Prostate gland (tissue), 2 donors: ENCODE measurements around the gene NFAM1. TPM values are rescaled to one million over a fixed set of nuclear protein-coding genes. Genes with fewer than 3 reads are reported as not detected.

Source experiments
- DNase-seq: peaks from one replicate; pipeline ENCODE4 v3.0.0-alpha.2; 2019; ENCODE audit warnings: low spot score
- H3K27ac ChIP-seq, 2 donors: fragments of 200-600 bp; sonication (generic); 2 replicates each; pipeline ENCODE4 v1.5.1; 2017 to 2019
- H3K27me3 ChIP-seq: fragments of 200-600 bp; sonication (generic); replicated peaks from 2 replicates; pipeline ENCODE4 v1.5.1; 2019; ENCODE audit not compliant: insufficient read depth
- H3K36me3 ChIP-seq, 2 donors: fragments of 200-600 bp; sonication (generic); 1 replicate in 1 of 2; 2 replicates in 1 of 2; pipeline versions ENCODE4 v1.5.1 to v1.8.1; 2017 to 2019
- H3K4me1 ChIP-seq: fragments of 200-600 bp; sonication (generic); replicated peaks from 2 replicates; pipeline ENCODE4 v1.5.1; 2019
- H3K4me3 ChIP-seq, 2 donors: fragments of 200-600 bp; sonication (generic); 2 replicates each; pipeline ENCODE4 v1.5.1; 2017 to 2019
- H3K9me3 ChIP-seq: fragments of 200-600 bp; sonication (generic); 2 replicates; pipeline ENCODE4 v1.5.1; 2017
- POLR2A ChIP-seq: fragments of 450-650 bp; IDR thresholded peaks from one replicate; pipeline ENCODE4 v1.6.1; 2016; ENCODE audit warnings: antibody characterized with exemption, mild to moderate bottlenecking
- POLR2AphosphoS5 ChIP-seq: sonication (generic); formaldehyde crosslinking; IDR thresholded peaks from one replicate; pipeline ENCODE4 v1.6.1; 2017; ENCODE audit warnings: antibody characterized with exemption
- WGBS: methylation state at CpG from one replicate; pipeline ENCODE4 v1.1.5; 2018; 5-methylcytosine and 5-hydroxymethylcytosine counted together
- intact Hi-C: fragments of 100-400 bp; cut with DNase I; formaldehyde crosslinking; loops from one replicate; pipeline ENCODE4 v1.14.2; 2022
- total RNA-seq, 2 donors: library from RNA; depleted of rRNA; stranded (reverse); fragments of >200 nt; gene quantifications; one replicate each; pipeline ENCODE4 v1.1.0, GENCODE V29; 2016
- TF ChIP-seq, protein P1 (sequence below), 4 experiments: fragments of 200-600 bp in 2 of 4; fragments of 450-650 bp in 2 of 4; sonication (generic) in 2 of 4; IDR thresholded peaks; 1 replicate in 3 of 4; 2 replicates in 1 of 4; pipeline ENCODE4 v1.5.1; 2016 to 2019; ENCODE audit warnings: antibody characterized with exemption in 4 of 4, mild to moderate bottlenecking in 2 of 4, moderate library complexity in 2 of 4

Gene NFAM1
- total RNA-seq, 2 donors from 2014 or later, result 0.36 to 2.4 TPM

GRCh38 chr22:42446151-42446550 lies 13.9 kb upstream of the NFAM1 start:
- Histone ChIP-seq H3K4me3 (no peak overlapping the region), H3K27ac (no peak overlapping the region), H3K4me1 (peaks cover 6% of the 10 kb centered on the region), H3K9me3 (no peaks in the 10 kb centered on the region), H3K27me3 (no peaks in the 10 kb centered on the region), H3K36me3 (no peaks in the 10 kb centered on the region)
- TF ChIP-seq, protein P1, sequence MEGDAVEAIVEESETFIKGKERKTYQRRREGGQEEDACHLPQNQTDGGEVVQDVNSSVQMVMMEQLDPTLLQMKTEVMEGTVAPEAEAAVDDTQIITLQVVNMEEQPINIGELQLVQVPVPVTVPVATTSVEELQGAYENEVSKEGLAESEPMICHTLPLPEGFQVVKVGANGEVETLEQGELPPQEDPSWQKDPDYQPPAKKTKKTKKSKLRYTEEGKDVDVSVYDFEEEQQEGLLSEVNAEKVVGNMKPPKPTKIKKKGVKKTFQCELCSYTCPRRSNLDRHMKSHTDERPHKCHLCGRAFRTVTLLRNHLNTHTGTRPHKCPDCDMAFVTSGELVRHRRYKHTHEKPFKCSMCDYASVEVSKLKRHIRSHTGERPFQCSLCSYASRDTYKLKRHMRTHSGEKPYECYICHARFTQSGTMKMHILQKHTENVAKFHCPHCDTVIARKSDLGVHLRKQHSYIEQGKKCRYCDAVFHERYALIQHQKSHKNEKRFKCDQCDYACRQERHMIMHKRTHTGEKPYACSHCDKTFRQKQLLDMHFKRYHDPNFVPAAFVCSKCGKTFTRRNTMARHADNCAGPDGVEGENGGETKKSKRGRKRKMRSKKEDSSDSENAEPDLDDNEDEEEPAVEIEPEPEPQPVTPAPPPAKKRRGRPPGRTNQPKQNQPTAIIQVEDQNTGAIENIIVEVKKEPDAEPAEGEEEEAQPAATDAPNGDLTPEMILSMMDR (IDR thresholded peaks at IDR 0.05), result no peak
- no peak for TF ChIP-seq POLR2A
- no peak for TF ChIP-seq POLR2AphosphoS5
- DNase-seq, result no peak
- intact Hi-C loops, result no loop called here
- WGBS, result 88% methylated on average over 13 of the region's 13 CpGs

- H3K4me1 ChIP-seq, result peaks cover 6% of the 10 kb centered on the region
- DNase-seq, result peak; percentile 67
- intact Hi-C loops, result no loop called here
- peak overlapping the region; percentile 17 to 19 for H3K4me3 ChIP-seq
- 0% methylated on average over 26 of the region's 28 CpGs for WGBS
- no peaks in the 10 kb centered on the region for H3K36me3 ChIP-seq
- no peak for TF ChIP-seq POLR2A
- TF ChIP-seq, protein P1 (IDR thresholded peaks at IDR 0.05), result peak; percentile 35 to 61 (median 44)
- TF ChIP-seq POLR2AphosphoS5, result peak; percentile 70
- H3K27ac ChIP-seq, result peak overlapping the region; percentile 51 to 66
- H3K9me3 ChIP-seq, result no peaks in the 10 kb centered on the region
- no peaks in the 10 kb centered on the region for H3K27me3 ChIP-seq
Measured at GRCh38 chr22:42444077-42444904, 12.1 kb upstream of the NFAM1 start.

DNA sequence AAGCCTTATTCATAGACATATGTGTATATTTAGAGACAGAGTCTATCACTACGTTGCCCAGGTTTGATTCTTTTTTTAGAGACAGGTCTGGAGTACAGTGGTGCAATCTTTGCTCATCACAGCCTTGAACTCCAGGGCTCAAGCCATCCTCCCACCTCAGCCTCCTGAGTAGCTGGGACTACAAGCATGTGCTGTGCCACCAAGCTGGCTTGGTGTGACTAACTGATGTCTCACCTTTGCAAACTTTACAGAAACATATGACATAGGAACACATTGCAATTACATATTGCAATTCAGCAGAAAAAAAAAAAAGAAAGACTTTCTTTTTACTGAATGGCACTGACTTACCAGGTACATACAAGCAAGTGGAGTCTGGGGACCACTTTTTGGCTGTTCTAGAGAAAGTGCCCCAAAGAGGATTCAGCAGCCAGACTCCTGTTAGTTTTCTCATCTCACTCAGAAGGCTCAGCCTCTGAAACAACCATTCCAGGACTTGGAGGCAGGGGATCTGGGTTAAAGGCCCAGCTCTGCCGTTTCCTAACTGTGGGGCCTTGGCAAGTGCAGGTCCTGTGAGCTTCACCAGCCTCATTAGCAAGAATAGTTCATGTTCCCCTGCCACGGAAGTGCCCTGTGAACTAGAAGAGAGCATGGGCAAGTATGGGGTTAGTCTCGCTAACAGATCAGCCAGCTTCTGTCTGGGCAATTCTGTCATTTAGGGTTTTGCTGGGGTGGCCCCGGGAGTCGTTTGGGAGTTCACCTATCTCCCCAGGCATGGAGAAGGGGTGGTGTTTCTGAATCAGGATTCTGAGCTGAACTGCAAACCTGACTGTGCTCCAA lies 11.3 kb upstream of the NFAM1 start:
- Histone ChIP-seq H3K4me1 (peaks cover 6% of the 10 kb centered on the region), H3K27ac (peak overlapping the region; percentile 51 to 66), H3K36me3 (no peaks in the 10 kb centered on the region), H3K4me3 (peak overlapping the region in 1 of 2 donors; percentile 17), H3K27me3 (no peaks in the 10 kb centered on the region), H3K9me3 (no peaks in the 10 kb centered on the region)
- no peak for DNase-seq
- TF ChIP-seq POLR2AphosphoS5 (no peak), POLR2A (no peak)
- TF ChIP-seq, protein P1 (IDR thresholded peaks at IDR 0.05), result no peak
- 35% methylated on average over 6 of the region's 6 CpGs for WGBS
- intact Hi-C loops, result no loop called here

DNA sequence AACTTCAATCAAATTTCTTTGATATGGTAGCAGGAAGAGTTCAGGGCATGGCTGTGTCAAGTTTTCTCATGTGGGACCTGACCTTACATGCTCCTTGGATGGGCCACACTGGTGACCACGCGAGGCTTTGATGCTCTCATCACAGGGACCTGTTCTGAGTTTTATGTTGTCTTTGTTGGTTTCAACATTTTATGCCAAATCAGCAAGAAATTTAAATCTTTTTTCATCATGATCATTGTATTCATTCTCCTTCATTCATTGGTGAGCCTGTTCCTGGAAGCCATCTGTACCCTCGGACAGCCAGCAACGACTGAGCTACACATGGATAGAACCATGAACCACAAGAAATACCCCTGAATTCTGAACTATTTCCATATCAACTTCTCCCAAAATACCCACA lies 10.5 kb upstream of the NFAM1 start:
- TF ChIP-seq POLR2A (no peak), POLR2AphosphoS5 (no peak)
- TF ChIP-seq, protein P1 (IDR thresholded peaks at IDR 0.05), result no peak
- WGBS, result 77% methylated on average over 4 of the region's 4 CpGs
- Histone ChIP-seq H3K36me3 (no peaks in the 10 kb centered on the region), H3K4me1 (peaks cover 9% of the 10 kb centered on the region), H3K4me3 (no peak overlapping the region), H3K9me3 (no peaks in the 10 kb centered on the region), H3K27me3 (no peaks in the 10 kb centered on the region), H3K27ac (no peak overlapping the region)
- DNase-seq, result no peak
- intact Hi-C loops, result no loop called here
